ENCODE data around the gene SLC22A23.

The SLC22A23 gene

GRCh38 chr6:3323696-3324261 is 133.1 kb downstream of the SLC22A23 start:
- H3K4me3 ChIP-seq (ENCODE audit: low read depth, low read length) = no peak overlapping the region
- TF ChIP-seq, protein P1, sequence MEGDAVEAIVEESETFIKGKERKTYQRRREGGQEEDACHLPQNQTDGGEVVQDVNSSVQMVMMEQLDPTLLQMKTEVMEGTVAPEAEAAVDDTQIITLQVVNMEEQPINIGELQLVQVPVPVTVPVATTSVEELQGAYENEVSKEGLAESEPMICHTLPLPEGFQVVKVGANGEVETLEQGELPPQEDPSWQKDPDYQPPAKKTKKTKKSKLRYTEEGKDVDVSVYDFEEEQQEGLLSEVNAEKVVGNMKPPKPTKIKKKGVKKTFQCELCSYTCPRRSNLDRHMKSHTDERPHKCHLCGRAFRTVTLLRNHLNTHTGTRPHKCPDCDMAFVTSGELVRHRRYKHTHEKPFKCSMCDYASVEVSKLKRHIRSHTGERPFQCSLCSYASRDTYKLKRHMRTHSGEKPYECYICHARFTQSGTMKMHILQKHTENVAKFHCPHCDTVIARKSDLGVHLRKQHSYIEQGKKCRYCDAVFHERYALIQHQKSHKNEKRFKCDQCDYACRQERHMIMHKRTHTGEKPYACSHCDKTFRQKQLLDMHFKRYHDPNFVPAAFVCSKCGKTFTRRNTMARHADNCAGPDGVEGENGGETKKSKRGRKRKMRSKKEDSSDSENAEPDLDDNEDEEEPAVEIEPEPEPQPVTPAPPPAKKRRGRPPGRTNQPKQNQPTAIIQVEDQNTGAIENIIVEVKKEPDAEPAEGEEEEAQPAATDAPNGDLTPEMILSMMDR (IDR thresholded peaks at IDR 0.05; ENCODE audit: low read depth, low read length) = no peak

- H3K4me3 ChIP-seq (ENCODE audit: low read depth, low read length) = no peak overlapping the region
- TF ChIP-seq, protein P1 (IDR thresholded peaks at IDR 0.05; ENCODE audit: low read depth, low read length) = no peak
These were observed 133.7 kb downstream of the SLC22A23 start for GRCh38 chr6:3323148-3323547.

DNA sequence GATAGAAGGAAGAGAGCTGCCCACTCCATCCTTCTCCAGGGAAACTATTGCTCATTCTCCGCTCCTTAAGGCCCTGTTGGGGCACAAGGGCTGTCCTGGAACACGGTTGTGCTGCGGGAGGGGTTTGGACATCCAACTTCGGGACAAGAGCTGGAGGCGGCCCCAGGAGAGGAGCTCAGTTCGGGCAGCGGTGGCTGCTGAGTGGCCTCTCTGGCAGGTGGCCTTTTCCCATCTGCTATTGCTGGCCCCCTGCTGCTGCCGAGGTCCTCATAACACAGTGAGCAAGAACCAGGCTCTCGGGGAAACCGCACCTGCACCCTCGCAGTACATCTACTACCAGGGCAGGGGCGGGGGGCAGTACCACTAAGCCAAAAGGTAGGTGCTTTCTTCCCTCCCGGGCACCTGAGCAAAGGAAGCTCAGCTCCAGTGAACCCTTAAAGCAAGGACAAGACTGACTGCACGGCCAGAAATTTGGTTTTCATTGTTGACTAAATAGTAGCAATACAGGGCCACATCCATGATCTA is 134.4 kb downstream of the SLC22A23 start:
- H3K4me3 ChIP-seq (ENCODE audit: low read depth, low read length) = no peak overlapping the region
- TF ChIP-seq, protein P1 (IDR thresholded peaks at IDR 0.05; ENCODE audit: low read depth, low read length) = no peak

GRCh38 chr6:3321875-3322274 is 135.0 kb downstream of the SLC22A23 start:
- H3K4me3 ChIP-seq (ENCODE audit: low read depth, low read length) = no peak overlapping the region
- TF ChIP-seq, protein P1 (IDR thresholded peaks at IDR 0.05; ENCODE audit: low read depth, low read length) = no peak

GRCh38 chr6:3321042-3321441 is 135.8 kb downstream of the SLC22A23 start:
- no peak overlapping the region for H3K4me3 ChIP-seq (ENCODE audit: low read depth, low read length)
- TF ChIP-seq, protein P1 (IDR thresholded peaks at IDR 0.05; ENCODE audit: low read depth, low read length) = no peak

- TF ChIP-seq, protein P1 (IDR thresholded peaks at IDR 0.05; ENCODE audit: low read depth, low read length) = no peak
- H3K4me3 ChIP-seq (ENCODE audit: low read depth, low read length) = no peak overlapping the region
These were observed 136.5 kb downstream of the SLC22A23 start for GRCh38 chr6:3320238-3320811.

- TF ChIP-seq, protein P1 (IDR thresholded peaks at IDR 0.05; ENCODE audit: low read depth, low read length) = no peak
- no peak overlapping the region for H3K4me3 ChIP-seq (ENCODE audit: low read depth, low read length)
These were observed 137.1 kb downstream of the SLC22A23 start for GRCh38 chr6:3319610-3320200.

All from WI38 (cell line).